ENCODE measurements around the gene OMA1.
"Not testable (repeated sequence)": the region's sequence is repeated elsewhere in the genome, so short reads cannot be mapped to it uniquely, and the experiment has no call there.

OMA1 gene

DNA sequence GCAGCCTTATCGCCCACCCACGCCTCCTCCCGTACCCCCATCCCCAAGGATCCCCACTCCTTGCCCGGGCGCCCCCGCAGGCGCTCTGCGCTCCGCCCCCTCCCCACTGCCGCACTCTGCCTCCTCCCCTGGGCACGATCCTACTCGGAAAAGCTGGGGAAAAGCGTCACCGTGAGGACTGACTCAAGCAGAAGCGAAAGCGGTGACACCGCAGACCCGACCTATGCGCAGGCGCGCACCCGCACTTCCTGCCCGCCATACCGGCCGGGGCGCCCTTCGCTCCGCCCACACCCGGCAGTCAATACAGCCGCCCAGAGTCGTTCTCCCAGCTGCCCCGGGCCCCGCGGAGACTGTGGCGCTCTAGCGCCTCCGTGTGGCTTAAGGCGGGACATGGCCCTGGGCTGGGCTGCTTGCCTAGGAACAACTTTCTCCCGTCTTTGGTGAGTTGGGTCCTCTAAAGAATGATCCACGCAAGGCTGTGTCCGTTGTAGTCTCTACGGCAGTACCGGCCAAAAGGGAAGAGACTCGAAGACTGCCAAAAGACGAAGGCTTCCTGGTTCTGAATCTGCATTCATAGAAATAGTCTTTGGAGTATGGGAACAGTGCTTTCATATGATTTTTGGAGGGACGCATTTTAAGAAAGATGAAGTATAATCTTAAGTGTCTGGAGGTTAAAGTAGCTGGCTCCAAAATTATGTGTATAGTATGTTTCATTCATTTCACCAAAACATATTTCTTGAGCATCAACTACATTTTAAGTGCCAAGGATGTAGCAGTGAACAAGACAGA lies at the start of gene OMA1:
OMA1 (minus strand) TSS at position 207 of the 789 bp plus-strand sequence. CDS start 7,432 bp downstream, outside the sequence.
- DNase-seq = peak; percentile 94

DNA sequence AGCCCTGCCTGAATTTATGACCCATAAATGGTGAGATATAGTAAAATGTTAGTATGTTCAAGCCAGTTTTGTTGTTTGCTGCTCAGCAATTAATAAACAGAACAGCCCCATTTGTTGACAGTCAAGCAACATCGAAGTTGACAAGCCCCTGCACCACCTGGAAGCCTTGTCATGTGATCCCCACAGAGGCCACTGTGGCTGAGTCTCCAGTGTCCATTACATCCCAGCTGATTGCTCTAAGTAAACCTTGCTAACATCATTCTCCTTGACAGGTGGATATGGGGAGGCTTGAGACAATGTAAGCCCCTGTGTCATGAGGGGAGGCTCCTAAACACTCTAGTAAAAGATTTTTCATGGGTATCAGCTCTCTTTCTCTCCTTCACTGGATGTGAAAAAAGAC lies 48.0 kb upstream of the OMA1 start:
- no peak for DNase-seq

DNA sequence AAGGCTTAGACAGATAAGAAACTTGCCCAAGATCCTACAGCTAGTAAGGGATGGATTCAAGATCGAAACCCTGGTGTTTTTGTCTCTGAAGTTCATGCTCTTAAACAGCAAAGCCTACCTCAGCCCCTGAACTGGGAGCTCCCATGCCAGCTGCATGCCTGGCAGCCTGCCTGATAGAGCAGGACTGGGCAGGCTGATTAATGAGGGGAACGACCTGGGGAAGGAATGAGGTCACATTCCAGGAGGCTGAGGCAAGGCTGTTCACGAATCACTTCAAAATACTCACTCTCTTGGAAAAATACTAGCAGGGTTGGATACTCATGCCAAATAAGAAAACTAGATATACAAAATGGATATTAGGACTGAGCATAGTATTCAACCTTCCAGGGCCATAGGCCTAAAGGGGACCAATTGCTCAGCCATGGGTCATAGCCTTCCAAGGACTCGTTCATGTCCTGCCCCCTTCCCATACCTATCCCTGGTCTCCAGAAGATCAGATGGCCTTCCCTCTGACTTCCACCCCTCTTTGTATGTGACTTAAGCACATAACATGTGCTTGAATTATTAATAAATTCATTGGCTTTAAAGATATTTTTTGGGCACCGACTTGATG lies 46.1 kb upstream of the OMA1 start:
- DNase-seq = no peak

DNA sequence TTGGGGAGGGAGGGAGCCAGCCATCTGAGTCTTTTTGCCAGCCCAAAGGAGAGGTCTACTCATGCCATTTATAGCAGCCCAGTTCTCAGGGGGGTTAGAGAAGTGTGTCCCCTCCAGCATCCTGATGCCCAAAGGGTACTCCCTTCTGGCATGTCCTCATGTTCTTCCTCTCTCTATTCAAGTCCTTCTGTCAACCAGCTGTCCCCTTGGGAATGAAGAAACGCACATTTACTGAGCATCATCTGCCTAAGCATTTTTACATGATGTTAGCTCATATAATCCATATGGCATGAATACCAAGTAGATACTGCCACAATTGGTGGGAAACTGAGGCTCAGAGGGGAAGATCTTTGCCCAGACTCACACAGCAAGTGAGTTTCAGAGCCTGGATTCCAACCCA lies 45.3 kb upstream of the OMA1 start:
- no peak for DNase-seq

DNA sequence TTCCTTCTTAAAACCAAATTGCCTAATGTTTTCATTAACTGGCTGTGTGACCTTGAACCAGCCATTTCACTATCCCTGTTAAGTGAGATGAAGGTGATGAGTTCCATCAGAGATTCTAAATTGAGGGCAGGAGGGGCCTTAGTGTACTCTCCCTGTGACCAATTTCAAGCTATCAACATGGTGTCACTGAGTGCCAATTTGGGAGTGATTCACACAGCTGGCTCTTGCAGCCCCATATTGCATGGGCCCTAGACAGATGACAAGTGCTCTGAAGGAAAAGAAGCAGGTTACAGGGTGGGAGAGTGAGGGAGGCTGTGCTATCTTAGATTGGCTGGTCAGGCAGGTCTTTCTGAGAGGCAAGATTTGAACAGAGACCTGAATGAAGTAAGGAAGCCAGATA lies 43.5 kb upstream of the OMA1 start:
- no peak for DNase-seq

DNA sequence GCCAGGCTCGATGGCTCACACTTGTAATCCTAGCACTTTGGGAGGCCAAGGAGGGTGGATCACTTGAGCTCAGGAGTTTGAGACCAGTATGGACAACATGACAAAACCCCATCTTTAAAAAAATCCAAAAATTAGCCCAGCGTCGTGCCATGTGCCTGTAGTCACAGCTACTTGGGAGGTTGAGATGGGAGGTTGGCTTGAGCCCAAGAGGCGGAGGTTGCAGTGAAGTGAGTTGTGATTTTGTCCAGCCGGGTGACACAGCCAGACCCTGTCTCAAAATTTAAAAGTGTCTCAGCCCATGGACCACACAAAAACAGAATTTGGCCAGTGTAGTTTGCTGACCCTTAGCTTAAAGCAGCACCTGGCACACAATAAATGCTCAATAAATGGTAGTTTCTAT lies 41.9 kb upstream of the OMA1 start:
- DNase-seq = no peak

DNA sequence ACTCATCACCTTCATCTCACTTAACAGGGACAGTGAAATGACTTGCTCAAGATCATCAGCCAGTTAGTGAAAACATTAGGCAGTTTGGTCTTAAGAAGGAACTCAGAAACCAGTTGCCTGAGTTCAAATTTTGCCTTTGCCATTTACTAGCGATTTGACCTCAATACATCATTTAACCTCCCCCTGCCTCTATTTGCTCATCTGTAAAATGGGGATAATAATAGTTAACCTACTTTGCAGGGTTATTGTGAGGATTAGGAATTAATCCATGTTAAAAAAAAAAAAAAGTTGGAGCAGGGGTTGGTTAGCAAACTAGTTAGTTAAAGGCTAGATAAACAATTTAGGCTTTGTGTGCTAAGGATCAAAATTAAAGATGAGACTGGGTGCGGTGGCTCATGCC lies 41.1 kb upstream of the OMA1 start:
- DNase-seq = no peak

DNA sequence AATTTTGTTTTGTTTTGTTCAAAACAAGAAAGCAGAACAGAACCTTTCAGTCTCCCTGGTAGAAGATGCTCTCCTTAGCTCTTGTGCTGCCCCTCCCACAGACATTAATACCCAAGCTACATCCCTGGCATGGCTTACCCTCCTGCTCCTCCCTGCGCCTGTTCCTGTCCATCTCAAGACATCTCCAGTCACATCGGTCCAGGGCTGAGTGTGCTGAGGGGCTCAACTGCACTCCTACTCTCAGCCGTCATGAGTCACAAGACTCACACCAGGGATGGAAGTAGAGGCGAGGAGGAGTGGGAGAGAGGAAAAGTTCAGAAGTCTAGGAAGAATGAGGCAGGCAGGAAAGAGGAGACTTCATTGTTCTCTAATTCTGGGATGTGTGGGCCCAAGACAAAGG lies 39.7 kb upstream of the OMA1 start:
- DNase-seq = no peak

DNA sequence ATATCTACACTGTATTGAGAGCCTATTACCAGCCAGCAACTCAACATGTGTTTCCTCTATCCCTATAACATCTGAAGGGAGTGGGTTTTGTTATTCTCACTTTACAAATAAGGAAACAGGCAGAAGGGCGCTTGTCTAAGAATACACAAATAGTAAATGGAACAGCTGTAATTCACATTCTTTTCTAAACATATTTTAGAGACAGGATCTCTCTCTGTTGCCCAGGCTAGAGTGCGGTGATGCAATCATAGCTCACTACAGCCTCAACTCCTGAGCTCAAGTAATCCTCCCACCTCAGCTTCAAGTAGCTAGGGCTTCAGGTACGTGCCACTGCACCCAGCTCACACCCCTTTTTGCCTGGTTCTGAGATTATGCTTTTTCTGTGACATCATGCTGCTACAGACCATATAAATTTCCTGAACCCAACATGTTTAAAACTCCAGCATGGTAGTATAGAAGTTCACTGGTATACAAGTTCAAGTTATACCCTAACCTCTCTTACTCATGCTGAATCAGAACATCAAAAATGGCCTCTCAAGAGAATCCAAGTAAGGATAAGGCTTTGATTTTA lies 39.1 kb upstream of the OMA1 start:
- DNase-seq = no peak

DNA sequence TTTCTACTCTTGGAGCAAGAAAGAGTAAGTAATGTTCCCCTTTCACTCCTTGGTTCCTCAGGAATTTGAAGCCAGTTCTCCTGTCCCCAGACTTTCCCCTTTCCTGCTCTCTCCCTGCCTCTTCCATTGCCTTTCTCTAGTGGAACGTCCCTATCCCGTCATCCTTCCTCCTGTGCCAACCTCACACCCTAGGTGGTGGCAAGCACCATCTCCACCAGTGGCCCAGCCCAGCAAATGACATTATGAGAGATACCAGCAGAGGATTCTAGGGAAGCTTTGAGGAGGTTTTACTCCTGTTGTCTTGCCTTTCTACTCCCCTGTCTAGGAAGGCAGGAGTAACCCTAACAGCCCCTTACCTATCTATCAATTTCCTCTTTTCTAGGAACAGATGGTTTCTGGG lies 38.6 kb upstream of the OMA1 start:
- no peak for DNase-seq

DNA sequence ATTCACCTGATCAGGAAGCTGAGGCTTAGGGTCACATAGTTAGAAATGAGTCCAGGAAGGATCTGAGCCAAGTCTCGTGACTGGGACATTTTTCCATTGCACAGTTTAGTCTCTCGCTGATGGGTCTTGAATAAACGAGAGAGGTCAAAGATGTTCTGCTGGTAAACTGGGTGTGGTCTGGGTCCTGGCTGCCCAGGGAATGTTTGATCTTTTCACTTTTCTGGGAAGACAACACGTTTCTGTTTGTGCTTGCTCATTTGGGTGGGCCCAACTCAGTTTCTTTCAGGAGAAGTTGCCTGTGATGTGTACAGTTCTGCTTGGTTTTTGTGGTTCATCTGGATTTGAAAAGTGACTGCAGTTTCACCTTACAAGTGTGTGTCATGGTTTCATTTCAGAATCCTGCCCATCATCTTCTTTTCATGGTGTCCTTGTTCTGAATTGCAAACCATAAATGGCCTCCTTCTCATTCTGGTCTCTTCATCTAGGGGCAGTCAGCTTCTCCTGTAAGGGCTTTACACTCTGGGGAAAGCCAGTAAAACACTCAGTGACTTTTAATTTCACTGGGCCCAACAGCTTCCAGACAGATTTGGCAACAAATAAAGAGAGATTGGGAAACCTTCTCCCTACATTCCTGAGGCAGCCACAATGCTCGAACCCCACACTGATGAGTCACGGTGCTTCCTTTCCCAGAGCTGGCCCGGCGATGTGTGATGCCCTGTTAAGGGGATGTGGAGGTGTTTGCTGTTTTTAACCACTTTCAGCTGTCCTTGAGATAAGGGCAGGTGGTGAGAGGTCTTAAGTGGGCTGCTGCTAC lies 37.8 kb upstream of the OMA1 start:
- DNase-seq = no peak

DNA sequence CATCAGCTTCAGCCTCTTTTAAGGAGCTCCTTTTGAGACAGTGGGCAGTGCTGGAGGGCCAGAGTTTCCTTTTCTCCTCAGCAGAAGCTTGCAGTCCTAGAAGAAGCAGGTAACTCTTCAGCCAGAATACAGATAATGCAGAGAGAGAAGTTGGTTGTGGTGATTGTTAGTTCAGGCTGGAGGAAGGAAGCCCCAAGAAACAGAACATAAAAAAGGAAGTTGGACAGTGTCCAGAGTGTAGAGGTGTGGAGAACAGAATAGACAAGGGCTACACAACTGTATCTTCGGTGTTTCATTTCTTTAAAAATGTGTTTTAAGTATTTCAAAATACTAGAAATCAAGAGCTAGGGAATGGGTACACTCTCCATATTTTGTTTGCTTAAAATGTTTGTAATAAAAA lies 37.0 kb upstream of the OMA1 start:
- no peak for DNase-seq

DNA sequence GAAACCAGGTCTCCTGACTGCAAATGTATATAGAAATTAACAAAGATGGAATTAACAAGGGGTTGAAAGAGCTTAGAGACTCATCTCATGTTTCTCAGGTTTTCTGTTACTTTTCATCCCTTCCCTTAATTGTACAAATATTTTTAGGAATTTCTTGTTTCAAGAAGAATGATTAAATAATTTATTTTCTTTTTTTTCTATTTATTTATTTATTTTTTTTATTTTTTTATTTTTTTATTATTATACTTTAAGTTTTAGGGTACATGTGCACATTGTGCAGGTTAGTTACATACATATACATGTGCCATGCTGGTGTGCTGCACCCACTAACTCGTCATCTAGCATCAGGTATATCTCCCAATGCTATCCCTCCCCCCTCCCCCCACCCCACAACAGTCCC lies 35.6 kb upstream of the OMA1 start:
- not testable (repeated sequence) for DNase-seq

DNA sequence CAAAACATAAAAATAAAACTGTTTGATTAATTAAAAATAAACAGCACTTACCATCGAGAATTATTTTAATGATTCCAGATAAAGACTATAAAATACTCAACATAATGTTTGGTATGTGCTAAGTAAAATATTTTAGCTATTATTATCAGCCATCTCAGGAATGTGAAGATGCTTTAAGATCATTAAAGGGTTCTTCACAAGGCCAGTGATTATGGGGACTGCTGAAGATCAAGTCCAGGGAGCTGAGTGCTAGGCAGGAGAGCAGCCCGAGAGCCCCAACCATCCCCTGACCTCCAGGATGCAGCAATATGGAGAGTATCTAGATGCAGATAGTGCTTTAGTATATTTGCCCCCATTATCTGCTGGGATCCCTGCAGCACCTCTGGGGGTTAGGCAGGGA lies 35.1 kb upstream of the OMA1 start:
- no peak for DNase-seq

DNA sequence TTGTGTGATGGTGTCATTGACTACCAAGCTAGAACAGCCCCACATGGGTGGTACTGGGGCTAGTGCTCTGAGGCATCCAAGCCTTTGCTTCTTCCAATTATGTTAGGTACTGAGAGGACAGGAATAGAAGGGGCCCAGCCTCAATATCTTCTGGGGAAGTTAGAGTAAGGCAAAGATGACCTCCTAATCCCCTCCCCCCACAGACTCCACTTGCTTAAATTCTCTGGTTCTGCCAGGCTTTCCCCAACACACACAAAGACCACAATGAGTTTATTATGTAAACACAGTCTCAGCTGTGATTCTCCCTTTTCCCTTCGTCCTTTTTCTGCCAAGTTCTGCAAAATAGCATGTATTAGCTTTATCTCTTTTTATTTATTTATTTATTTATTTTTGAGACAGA lies 33.7 kb upstream of the OMA1 start:
- DNase-seq = no peak

DNA sequence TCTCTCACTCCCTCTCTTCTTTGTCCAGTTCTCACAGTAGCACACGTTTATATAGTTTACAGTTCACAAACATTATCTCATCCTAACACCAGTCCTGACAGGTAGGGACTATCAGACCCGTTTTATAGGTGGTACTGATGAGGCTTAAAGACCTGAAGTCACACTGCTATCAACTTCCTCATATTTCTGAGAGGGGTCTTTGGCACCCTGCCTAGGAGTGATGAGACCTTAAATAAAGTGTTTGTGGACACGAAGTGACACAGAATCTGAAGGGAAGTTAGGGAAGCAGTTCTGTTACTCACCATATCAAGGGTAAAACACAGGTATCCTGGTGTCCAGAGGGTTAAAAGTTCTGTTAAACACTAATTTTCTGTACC lies 31.1 kb upstream of the OMA1 start:
- DNase-seq = peak; percentile 21

DNA sequence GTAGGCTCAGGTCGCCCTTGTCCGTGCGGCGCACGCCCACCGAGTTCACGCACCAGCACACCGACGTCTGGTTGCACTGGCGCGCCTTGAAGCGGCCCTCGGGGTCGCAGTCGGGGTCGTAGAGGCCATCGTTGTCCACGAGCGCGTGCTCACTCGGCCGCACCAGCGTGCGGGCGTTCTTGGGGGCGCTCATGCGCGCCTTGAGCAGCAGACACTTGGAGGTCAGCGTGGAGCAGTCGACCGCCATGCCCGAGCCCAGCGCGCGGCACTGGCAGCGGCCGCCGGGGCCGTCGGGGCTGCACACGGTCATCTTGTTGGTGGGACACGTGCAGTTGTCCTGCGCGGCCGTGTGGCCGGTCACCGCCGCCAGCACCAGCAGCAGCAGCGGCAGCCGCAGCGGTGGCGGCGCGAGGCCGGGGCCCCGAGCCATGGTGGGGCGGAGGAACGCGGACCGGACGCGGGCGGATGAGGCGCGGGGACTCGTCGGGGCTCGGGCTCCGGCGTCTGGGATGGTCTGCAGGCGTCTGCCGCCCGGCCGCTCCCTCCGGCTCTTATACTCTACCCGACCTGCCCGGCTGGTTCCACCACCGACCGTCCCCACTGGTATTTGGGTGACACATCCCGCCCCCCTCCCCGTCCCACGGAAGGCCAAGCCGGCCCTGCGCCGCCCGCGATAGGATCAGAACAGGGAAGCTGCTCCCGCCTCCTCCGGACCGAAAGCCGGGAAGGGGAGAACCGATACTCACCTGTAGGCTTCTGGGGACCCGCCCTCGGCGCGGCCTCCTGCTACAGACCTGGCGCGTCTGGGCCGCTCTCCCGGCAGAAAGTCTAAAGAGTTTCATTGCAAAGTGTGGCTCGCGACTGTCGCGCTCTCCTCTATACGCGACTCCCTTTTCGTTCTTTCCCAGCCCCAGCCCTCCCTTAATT lies 30.5 kb upstream of the OMA1 start, which contains the start of gene TACSTD2:
TACSTD2 (minus strand) TSS at position 526 of the 927 bp plus-strand sequence; CDS start at position 430, 96 bp downstream.
- peak; percentile 49 for DNase-seq

DNA sequence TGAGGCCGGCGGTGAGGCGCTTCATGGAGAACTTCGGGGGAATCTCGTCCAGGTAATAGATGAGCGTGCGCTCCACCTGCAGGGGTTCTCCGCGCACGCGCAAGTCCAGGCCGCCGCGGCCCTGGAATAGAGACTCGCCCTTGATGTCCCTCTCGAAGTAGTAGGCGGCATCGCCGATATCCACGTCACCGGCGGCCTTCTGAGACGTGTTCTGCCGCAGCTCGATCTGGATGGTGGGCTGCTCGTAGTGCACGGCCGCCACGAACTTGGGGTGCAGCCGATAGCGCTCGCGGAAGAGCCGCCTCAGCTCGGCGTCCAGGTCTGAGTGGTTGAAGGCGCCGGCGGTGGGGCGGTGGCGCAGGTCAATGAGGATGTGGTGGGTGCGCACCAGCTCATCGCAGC lies 29.8 kb upstream of the OMA1 start:
- no peak for DNase-seq

DNA sequence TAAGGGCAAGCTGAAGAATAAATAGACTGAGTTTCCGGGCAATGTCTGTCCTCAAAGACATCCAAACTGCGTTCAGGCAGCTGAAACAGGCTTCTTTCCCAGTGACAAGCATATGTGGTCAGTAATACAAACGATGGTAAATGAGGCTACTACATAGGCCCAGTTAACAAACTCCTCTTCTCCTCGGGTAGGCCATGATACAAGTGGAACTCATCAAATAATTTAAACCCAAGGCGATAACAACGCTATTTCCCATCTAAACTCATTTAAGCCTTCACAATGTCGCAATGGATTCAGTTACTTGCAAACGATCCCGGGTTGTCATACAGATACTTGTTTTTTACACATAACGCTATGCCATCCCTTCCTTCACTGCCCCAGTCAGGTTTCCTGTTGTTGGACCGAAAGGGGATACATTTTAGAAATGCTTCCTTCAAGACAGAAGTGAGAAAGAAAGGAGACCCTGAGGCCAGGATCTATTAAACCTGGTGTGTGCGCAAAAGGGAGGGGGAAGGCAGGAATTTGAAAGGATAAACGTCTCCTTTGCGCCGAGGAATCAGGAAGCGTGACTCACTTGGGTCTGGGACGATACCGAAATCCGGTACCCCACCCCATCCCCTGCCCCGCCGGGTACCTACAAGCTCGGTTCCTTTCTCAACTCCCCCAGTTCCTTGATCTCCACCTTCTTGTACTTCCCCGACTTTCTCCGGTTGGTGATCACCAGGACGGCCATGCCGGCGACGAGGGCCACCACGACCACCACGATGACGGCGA lies 29.2 kb upstream of the OMA1 start:
- DNase-seq = no peak

DNA sequence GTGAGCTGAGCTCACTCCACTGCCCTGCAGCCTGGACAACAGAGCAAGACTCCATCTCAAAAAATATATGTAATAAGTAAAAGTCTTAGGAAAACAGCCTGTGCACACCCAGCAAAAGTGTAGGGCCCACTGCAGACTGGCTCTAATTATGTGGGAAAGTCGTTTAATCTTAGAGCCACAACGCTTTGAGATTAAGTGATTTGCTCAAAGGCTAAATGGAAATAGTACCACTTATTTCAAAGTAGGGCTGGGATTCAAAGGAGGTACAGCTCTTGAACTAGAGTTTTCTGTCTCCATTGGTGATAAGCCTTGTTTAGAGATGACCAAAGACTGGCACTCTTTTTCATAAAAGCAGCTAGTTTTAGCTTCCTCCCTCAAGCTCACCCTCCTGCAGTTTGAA lies 28.3 kb upstream of the OMA1 start:
- DNase-seq = no peak

All from NCI-H69 (cell line).